ENCODE results near the gene EXOC6B.

Gene EXOC6B

GRCh38 chr2:72208225-72208624, 617.6 kb downstream of the EXOC6B start:
- H3K4me3 Mint-ChIP-seq = no peak overlapping the region
- DNase-seq (no peak), ATAC-seq (no peak)
- H3K36me3 Mint-ChIP-seq (ENCODE audit: low read depth) = no peaks in the 10 kb centered on the region
- H3K27ac Mint-ChIP-seq = no peak overlapping the region
- no peaks in the 10 kb centered on the region for H3K4me1 Mint-ChIP-seq
- H3K27me3 Mint-ChIP-seq = no peaks in the 10 kb centered on the region
- no peaks in the 10 kb centered on the region for H3K9me3 Mint-ChIP-seq

- DNase-seq = no peak
- no peaks in the 10 kb centered on the region for H3K9me3 Mint-ChIP-seq
- no peaks in the 10 kb centered on the region for H3K36me3 Mint-ChIP-seq (ENCODE audit: low read depth)
- no peak overlapping the region for H3K27ac Mint-ChIP-seq
- no peak overlapping the region for H3K4me3 Mint-ChIP-seq
- H3K27me3 Mint-ChIP-seq = no peaks in the 10 kb centered on the region
- no peaks in the 10 kb centered on the region for H3K4me1 Mint-ChIP-seq
- no peak for ATAC-seq
These were observed 618.5 kb downstream of the EXOC6B start for GRCh38 chr2:72207334-72207733.

- no peaks in the 10 kb centered on the region for H3K36me3 Mint-ChIP-seq (ENCODE audit: low read depth)
- DNase-seq = no peak
- no peaks in the 10 kb centered on the region for H3K4me1 Mint-ChIP-seq
- no peak overlapping the region for H3K27ac Mint-ChIP-seq
- ATAC-seq = no peak
- H3K9me3 Mint-ChIP-seq = no peaks in the 10 kb centered on the region
- no peak overlapping the region for H3K4me3 Mint-ChIP-seq
- no peaks in the 10 kb centered on the region for H3K27me3 Mint-ChIP-seq
These were observed 620.3 kb downstream of the EXOC6B start for GRCh38 chr2:72205504-72205881.

GRCh38 chr2:72204786-72205503, 620.9 kb downstream of the EXOC6B start:
- no peaks in the 10 kb centered on the region for H3K36me3 Mint-ChIP-seq (ENCODE audit: low read depth)
- no peaks in the 10 kb centered on the region for H3K4me1 Mint-ChIP-seq
- no peak for ATAC-seq
- no peak overlapping the region for H3K27ac Mint-ChIP-seq
- H3K27me3 Mint-ChIP-seq = no peaks in the 10 kb centered on the region
- no peaks in the 10 kb centered on the region for H3K9me3 Mint-ChIP-seq
- H3K4me3 Mint-ChIP-seq = no peak overlapping the region
- no peak for DNase-seq

GRCh38 chr2:72204156-72204785, 621.6 kb downstream of the EXOC6B start:
- H3K36me3 Mint-ChIP-seq (ENCODE audit: low read depth) = no peaks in the 10 kb centered on the region
- no peak overlapping the region for H3K4me3 Mint-ChIP-seq
- H3K27ac Mint-ChIP-seq = no peak overlapping the region
- no peak for DNase-seq
- no peaks in the 10 kb centered on the region for H3K9me3 Mint-ChIP-seq
- H3K27me3 Mint-ChIP-seq = no peaks in the 10 kb centered on the region
- no peak for ATAC-seq
- H3K4me1 Mint-ChIP-seq = no peaks in the 10 kb centered on the region

GRCh38 chr2:72198532-72199241, 627.1 kb downstream of the EXOC6B start:
- no peaks in the 10 kb centered on the region for H3K27me3 Mint-ChIP-seq
- ATAC-seq (peak; percentile 59), DNase-seq (no peak)

GRCh38 chr2:72193723-72194122, 632.1 kb downstream of the EXOC6B start:
- DNase-seq (no peak), ATAC-seq (no peak)
- Mint-ChIP-seq H3K27me3 (no peaks in the 10 kb centered on the region), H3K36me3 (ENCODE audit: low read depth) (peaks cover under 1% of the 10 kb centered on the region), H3K27ac (no peak overlapping the region), H3K4me1 (no peaks in the 10 kb centered on the region), H3K9me3 (peaks cover 2% of the 10 kb centered on the region), H3K4me3 (no peak overlapping the region)

More at GRCh38 chr2:72198532-72199241, 627.1 kb downstream of the EXOC6B start:
- no peaks in the 10 kb centered on the region for H3K36me3 Mint-ChIP-seq (ENCODE audit: low read depth)
- no peak overlapping the region for H3K27ac Mint-ChIP-seq
- H3K4me3 Mint-ChIP-seq = no peak overlapping the region
- no peaks in the 10 kb centered on the region for H3K4me1 Mint-ChIP-seq
- no peaks in the 10 kb centered on the region for H3K9me3 Mint-ChIP-seq

GRCh38 chr2:72191441-72191840, 634.4 kb downstream of the EXOC6B start:
- Mint-ChIP-seq H3K4me3 (no peak overlapping the region), H3K27ac (no peak overlapping the region), H3K4me1 (no peaks in the 10 kb centered on the region), H3K9me3 (peaks cover 7% of the 10 kb centered on the region), H3K36me3 (ENCODE audit: low read depth) (peaks cover 5% of the 10 kb centered on the region), H3K27me3 (no peaks in the 10 kb centered on the region)
- no peak for DNase-seq
- ATAC-seq = no peak

- no peak for ATAC-seq
- DNase-seq = no peak
- H3K36me3 Mint-ChIP-seq (ENCODE audit: low read depth) = peaks cover 5% of the 10 kb centered on the region
- H3K27ac Mint-ChIP-seq = no peak overlapping the region
- H3K27me3 Mint-ChIP-seq = no peaks in the 10 kb centered on the region
- H3K9me3 Mint-ChIP-seq = peaks cover 7% of the 10 kb centered on the region
- H3K4me3 Mint-ChIP-seq = no peak overlapping the region
- no peaks in the 10 kb centered on the region for H3K4me1 Mint-ChIP-seq
These were observed 640.6 kb downstream of the EXOC6B start for GRCh38 chr2:72185206-72185605.

- ATAC-seq = no peak
- no peak overlapping the region for H3K4me3 Mint-ChIP-seq
These were observed 642.4 kb downstream of the EXOC6B start for GRCh38 chr2:72183466-72183865.

GRCh38 chr2:72183016-72183415, 642.8 kb downstream of the EXOC6B start:
- no peak for ATAC-seq
- Mint-ChIP-seq H3K4me3 (no peak overlapping the region), H3K36me3 (ENCODE audit: low read depth) (peaks cover 9% of the 10 kb centered on the region), H3K27ac (no peak overlapping the region), H3K27me3 (no peaks in the 10 kb centered on the region), H3K9me3 (no peaks in the 10 kb centered on the region), H3K4me1 (no peaks in the 10 kb centered on the region)
- DNase-seq = no peak

More at GRCh38 chr2:72183466-72183865, 642.4 kb downstream of the EXOC6B start:
- Mint-ChIP-seq H3K4me1 (no peaks in the 10 kb centered on the region), H3K27ac (no peak overlapping the region), H3K27me3 (no peaks in the 10 kb centered on the region), H3K9me3 (peaks cover 3% of the 10 kb centered on the region), H3K36me3 (ENCODE audit: low read depth) (peaks cover 7% of the 10 kb centered on the region)
- no peak for DNase-seq

GRCh38 chr2:72182547-72182946, 643.3 kb downstream of the EXOC6B start:
- no peak overlapping the region for H3K27ac Mint-ChIP-seq
- no peak overlapping the region for H3K4me3 Mint-ChIP-seq
- H3K9me3 Mint-ChIP-seq = no peaks in the 10 kb centered on the region

GRCh38 chr2:72181616-72182015, 644.2 kb downstream of the EXOC6B start:
- Mint-ChIP-seq H3K4me3 (no peak overlapping the region), H3K36me3 (ENCODE audit: low read depth) (peaks cover 9% of the 10 kb centered on the region), H3K27ac (no peak overlapping the region), H3K4me1 (no peaks in the 10 kb centered on the region), H3K9me3 (no peaks in the 10 kb centered on the region), H3K27me3 (no peaks in the 10 kb centered on the region)
- ATAC-seq = no peak
- no peak for DNase-seq

More at GRCh38 chr2:72182547-72182946, 643.3 kb downstream of the EXOC6B start:
- H3K27me3 Mint-ChIP-seq = no peaks in the 10 kb centered on the region
- ATAC-seq (no peak), DNase-seq (no peak)
- peaks cover 11% of the 10 kb centered on the region for H3K36me3 Mint-ChIP-seq (ENCODE audit: low read depth)
- H3K4me1 Mint-ChIP-seq = no peaks in the 10 kb centered on the region

GRCh38 chr2:72180351-72180750, 645.5 kb downstream of the EXOC6B start:
- H3K27me3 Mint-ChIP-seq = no peaks in the 10 kb centered on the region
- H3K9me3 Mint-ChIP-seq = no peaks in the 10 kb centered on the region
- DNase-seq (no peak), ATAC-seq (no peak)
- no peak overlapping the region for H3K27ac Mint-ChIP-seq
- H3K4me3 Mint-ChIP-seq = no peak overlapping the region
- peaks cover 8% of the 10 kb centered on the region for H3K36me3 Mint-ChIP-seq (ENCODE audit: low read depth)
- H3K4me1 Mint-ChIP-seq = no peaks in the 10 kb centered on the region

- H3K4me1 Mint-ChIP-seq = no peaks in the 10 kb centered on the region
- no peak for DNase-seq
- no peaks in the 10 kb centered on the region for H3K27me3 Mint-ChIP-seq
- ATAC-seq = no peak
- no peaks in the 10 kb centered on the region for H3K9me3 Mint-ChIP-seq
- H3K4me3 Mint-ChIP-seq = no peak overlapping the region
- no peak overlapping the region for H3K27ac Mint-ChIP-seq
- peaks cover 8% of the 10 kb centered on the region for H3K36me3 Mint-ChIP-seq (ENCODE audit: low read depth)
These were observed 647.3 kb downstream of the EXOC6B start for GRCh38 chr2:72178551-72178950.

Data from activated naive CD8-positive, alpha-beta T cell treated with anti-CD3 and anti-CD28 coated beads, Interleukin-2, amount 50 U/mL, for 24 hours (primary cell).